ENCODE results near the gene RPS21. TPM values are rescaled to one million over a fixed set of nuclear protein-coding genes. Genes with fewer than 3 reads are reported as not detected.

Gene RPS21
- total RNA-seq, 1 donor from 2014 or later, result 1,629 TPM

GRCh38 chr20:62352402-62353288 is 34.3 kb upstream of the RPS21 start:
- Histone ChIP-seq H2AFZ (replicated peaks) (no peak overlapping the region), H3K79me2 (ENCODE audit: low read depth) (peaks cover 26% of the 10 kb centered on the region), H3K27me3 (no peaks in the 10 kb centered on the region), H3K36me3 (no peaks in the 10 kb centered on the region), H3K4me1 (peaks cover 25% of the 10 kb centered on the region), H3K4me3 (no peak overlapping the region), H3K4me2 (no peak overlapping the region), H4K20me1 (ENCODE audit: low read depth) (peaks cover 42% of the 10 kb centered on the region), H3K9me3 (ENCODE audit: low read depth) (no peaks in the 10 kb centered on the region), H3K27ac (no peak overlapping the region), H3K9ac (no peak overlapping the region), H3F3A (ENCODE audit: low read depth) (no peaks in the 10 kb centered on the region)
- Mint-ChIP-seq H3K9me3 (peaks cover 7% of the 10 kb centered on the region), H3K27ac (no peak overlapping the region), H3K27me3 (ENCODE audit: insufficient read depth, low read depth) (peaks cover 4% of the 10 kb centered on the region), H3K4me3 (no peak overlapping the region), H3K36me3 (peaks cover 11% of the 10 kb centered on the region), H3K4me1 (peaks cover 7% of the 10 kb centered on the region)
- DNase-seq (ENCODE audit: low spot score), result no peak
- TF ChIP-seq EZH2 (IDR thresholded peaks at IDR 0.05) (no peak), CTCF (IDR thresholded peaks at IDR 0.05) (no peak), EZH2phosphoT487 (IDR thresholded peaks at IDR 0.05) (no peak)

- H3K27me3 Mint-ChIP-seq (ENCODE audit: insufficient read depth, low read depth), result peaks cover 4% of the 10 kb centered on the region
- peaks cover 6% of the 10 kb centered on the region for H3K36me3 Mint-ChIP-seq
- H3K9me3 ChIP-seq (ENCODE audit: low read depth), result no peaks in the 10 kb centered on the region
- H3K79me2 ChIP-seq (ENCODE audit: low read depth), result peaks cover 31% of the 10 kb centered on the region
- no peak overlapping the region for H3K27ac ChIP-seq
- H3K4me2 ChIP-seq, result no peak overlapping the region
- peaks cover 7% of the 10 kb centered on the region for H3K9me3 Mint-ChIP-seq
- H3K9ac ChIP-seq, result no peak overlapping the region
- peaks cover 48% of the 10 kb centered on the region for H4K20me1 ChIP-seq (ENCODE audit: low read depth)
- H3K4me1 Mint-ChIP-seq, result peaks cover 7% of the 10 kb centered on the region
- no peak for TF ChIP-seq CTCF (IDR thresholded peaks at IDR 0.05)
- H3K27ac Mint-ChIP-seq, result no peak overlapping the region
- H3F3A ChIP-seq (ENCODE audit: low read depth), result no peaks in the 10 kb centered on the region
- H3K36me3 ChIP-seq, result no peaks in the 10 kb centered on the region
- peaks cover 25% of the 10 kb centered on the region for H3K4me1 ChIP-seq
- H3K4me3 ChIP-seq, result no peak overlapping the region
- no peaks in the 10 kb centered on the region for H3K27me3 ChIP-seq
- no peak overlapping the region for H3K4me3 Mint-ChIP-seq
- no peak overlapping the region for H2AFZ ChIP-seq (replicated peaks)
- DNase-seq (ENCODE audit: low spot score), result no peak
Observed at GRCh38 chr20:62353289-62354030, 33.4 kb upstream of the RPS21 start.

- Mint-ChIP-seq H3K4me1 (peaks cover 10% of the 10 kb centered on the region), H3K27ac (no peak overlapping the region), H3K4me3 (no peak overlapping the region), H3K9me3 (peaks cover 2% of the 10 kb centered on the region), H3K27me3 (ENCODE audit: insufficient read depth, low read depth) (peaks cover 2% of the 10 kb centered on the region), H3K36me3 (peaks cover 2% of the 10 kb centered on the region)
- Histone ChIP-seq H4K20me1 (ENCODE audit: low read depth) (peaks cover 55% of the 10 kb centered on the region), H3K4me2 (peak overlapping the region; percentile 46), H3K9me3 (ENCODE audit: low read depth) (no peaks in the 10 kb centered on the region), H3K27me3 (no peaks in the 10 kb centered on the region), H3K79me2 (ENCODE audit: low read depth) (peaks cover 38% of the 10 kb centered on the region), H3K4me1 (peaks cover 30% of the 10 kb centered on the region), H3K36me3 (no peaks in the 10 kb centered on the region), H3F3A (ENCODE audit: low read depth) (no peaks in the 10 kb centered on the region), H3K27ac (peak overlapping the region; percentile 59), H3K9ac (peak overlapping the region; percentile 25), H3K4me3 (no peak overlapping the region), H2AFZ (replicated peaks) (no peak overlapping the region)
- DNase-seq (ENCODE audit: low spot score), result no peak
- TF ChIP-seq EZH2 (IDR thresholded peaks at IDR 0.05), result no peak
- TF ChIP-seq EZH2phosphoT487 (IDR thresholded peaks at IDR 0.05), result no peak
- TF ChIP-seq CTCF (IDR thresholded peaks at IDR 0.05), result no peak
Observed at GRCh38 chr20:62354031-62354808, 32.7 kb upstream of the RPS21 start.
